CD4-positive, alpha-beta T cell treated with Interleukin-6 at 100 ng/mL for 8 hours (primary cell): ENCODE measurements around the gene MEDAG.
"Not testable (repeated sequence)": the region's sequence is repeated elsewhere in the genome, so short reads cannot be mapped to it uniquely, and the experiment has no call there.

Experiments used
- DNase-seq: peaks from one replicate; pipeline ENCODE4 v3.0.0-alpha.2; 2020; ENCODE audit warnings: mixed read lengths, low spot score

MEDAG gene

GRCh38 chr13:30907121-30907861 lies 1.2 kb downstream of the MEDAG start:
- no peak for DNase-seq

DNA sequence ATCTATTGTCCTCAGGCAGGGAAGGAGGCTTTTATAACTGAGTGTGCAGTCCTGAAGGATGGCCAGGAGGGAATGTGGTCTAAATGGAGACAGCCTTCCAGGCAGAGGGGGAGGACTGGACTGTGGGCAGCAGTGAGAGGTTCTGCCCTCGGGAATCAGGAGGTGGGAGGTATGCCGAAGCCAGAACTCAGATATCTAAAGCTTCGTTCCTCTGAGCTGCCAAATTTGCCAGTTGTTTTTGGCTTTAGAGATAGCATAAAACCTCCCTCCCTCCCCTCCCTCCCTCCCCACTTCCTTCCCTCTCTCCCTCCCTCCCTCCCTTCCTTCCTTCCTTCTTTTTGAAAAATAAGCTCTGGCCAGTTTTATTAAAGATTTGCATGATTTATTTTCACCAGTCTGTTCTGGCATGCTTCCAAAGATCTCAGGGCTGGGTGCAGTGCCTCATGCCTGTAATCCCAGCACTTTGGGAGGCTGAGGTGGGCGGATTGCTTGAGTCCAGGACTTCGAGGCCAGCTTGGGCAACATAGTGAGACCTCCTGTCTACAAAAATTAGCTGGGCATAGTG lies 2.4 kb downstream of the MEDAG start:
- DNase-seq: no peak

DNA sequence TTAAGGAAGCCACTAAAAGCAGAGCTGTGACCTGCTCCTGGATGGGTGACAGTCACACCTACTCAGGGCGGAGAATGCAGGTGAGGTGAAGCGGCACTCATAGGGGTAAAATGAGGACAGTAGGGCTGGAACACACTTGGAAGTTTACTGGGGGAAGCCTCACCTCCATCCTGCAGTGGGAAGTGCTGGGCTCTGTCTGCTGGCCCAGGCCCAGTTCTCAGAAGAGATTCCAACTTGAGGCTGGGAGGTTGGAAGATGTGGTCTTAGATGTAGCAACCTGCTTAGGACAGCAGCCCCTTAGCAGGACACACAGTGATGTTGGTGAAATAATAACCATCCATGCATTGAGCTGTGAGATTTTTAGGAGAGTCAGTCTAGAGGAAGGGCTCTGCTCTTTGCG lies 4.6 kb downstream of the MEDAG start:
- DNase-seq: no peak

- DNase-seq: no peak
These were observed 9.8 kb downstream of the MEDAG start for GRCh38 chr13:30915691-30916541.

DNA sequence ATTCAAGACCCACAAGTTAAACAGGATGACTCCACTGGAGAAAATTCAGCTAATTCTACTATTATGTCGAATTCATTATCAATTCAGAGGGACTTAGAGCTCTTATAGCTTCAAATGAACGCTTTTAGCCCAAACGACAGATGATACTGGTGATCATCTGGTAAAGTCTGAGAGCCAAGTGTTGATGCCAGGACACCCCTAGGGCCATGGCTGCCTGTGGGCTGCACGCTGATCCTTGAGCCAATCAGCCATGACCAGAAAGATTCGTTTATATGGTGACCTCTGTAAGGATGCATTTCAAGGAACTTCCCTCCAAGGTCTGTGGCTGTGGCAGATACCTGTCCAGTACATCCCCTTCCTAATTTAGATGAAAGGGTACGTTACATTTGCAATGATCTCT lies 10.9 kb downstream of the MEDAG start:
- no peak for DNase-seq

GRCh38 chr13:30918662-30919405 lies 12.8 kb downstream of the MEDAG start:
- no peak for DNase-seq

DNA sequence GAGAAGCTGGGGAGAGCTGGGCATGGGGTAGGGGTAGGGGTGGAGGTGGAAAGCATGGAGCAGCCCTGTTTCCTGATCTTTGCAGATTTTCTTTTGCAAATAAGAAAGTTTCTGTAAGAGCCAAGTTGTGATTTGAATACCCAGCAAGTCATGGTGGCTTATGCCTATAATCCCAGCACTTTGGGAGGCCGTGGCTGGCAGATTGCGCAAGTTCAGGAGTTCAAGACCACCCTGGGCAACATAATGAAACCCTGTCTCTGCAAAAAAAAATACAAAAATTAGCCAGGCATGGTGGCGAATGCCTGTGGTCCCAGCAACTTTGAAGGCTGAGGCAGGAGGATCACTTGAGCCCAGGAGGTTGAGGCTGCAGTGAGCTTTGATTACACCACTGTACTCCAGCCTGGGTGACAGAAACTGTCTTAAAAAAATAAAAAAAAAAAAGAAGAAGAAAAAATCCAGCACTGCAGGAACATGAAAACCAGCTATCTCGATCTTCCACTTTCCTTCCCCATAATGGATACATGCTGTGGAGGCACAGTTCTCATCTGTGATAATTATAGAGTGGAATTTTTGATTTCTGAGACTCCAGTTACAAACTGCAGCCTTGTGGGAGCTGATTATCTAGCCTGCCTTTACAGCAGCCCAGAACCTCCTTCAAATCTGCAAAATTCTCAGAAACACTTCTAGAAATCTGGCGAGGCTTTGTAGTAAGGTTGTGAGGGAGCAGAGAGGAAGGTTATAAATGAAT lies 14.3 kb downstream of the MEDAG start:
- DNase-seq: no peak

DNA sequence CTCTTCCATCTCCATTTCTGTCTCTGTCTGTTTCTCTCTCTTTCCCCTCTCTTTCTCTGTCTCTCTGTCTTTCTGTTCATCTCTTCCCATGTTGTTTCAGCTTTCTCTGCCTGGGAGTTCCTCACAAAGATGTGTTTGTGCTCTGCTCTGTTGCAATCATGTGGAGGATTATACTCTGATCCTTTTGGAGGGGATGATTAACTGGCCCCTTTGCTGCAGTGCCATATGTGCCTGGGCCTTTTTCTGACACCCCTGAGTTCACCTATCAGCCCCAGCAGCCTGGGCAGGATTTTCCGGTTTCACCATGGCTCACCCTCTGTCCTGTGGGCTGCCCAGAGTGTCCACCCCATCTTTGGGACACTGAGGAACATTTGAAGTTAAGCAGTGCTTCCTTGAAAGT lies 17.3 kb downstream of the MEDAG start:
- no peak for DNase-seq

GRCh38 chr13:30924721-30925120 lies 18.6 kb downstream of the MEDAG start:
- no peak for DNase-seq

- DNase-seq: no peak
These were observed 19.4 kb downstream of the MEDAG start for GRCh38 chr13:30925429-30925828.

DNA sequence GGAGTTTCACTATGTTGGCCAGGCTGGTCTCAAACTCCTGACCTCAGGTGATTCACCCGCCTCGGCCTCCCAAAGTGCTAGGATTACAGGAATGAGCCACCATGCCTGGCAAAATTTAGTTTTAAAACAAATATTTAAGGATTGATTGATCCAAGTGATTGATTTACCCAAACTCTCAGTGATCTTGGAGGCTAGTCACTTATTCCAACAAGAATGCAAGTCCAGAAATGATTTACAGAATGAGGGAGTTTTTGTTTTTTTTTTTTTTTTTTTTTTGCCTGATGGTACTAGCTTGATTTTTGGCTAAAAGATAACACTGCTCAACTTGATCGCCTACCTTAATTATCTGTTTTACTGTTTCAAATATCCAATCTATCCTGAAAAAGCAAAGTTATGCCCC lies 20.7 kb downstream of the MEDAG start:
- DNase-seq: no peak

DNA sequence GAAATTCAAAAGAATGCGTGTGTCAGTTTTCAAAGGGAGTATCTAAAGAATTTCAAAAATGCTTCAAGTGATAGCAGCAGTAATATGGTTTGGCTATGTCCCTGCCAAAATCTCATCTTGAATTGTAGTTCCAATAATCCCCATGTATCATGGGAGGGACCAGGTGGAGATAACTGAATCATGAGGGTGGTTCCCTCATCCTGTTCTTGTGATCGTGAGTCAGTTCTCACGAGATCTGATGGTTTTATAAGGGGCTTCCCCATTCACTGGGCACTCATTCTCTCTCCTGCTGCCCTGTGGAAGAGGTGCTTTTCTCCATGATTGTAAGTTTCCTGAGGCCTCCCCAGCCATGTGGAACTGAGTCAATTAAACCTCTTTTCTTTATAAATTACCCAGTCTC lies 21.1 kb downstream of the MEDAG start:
- DNase-seq: not testable (repeated sequence)

DNA sequence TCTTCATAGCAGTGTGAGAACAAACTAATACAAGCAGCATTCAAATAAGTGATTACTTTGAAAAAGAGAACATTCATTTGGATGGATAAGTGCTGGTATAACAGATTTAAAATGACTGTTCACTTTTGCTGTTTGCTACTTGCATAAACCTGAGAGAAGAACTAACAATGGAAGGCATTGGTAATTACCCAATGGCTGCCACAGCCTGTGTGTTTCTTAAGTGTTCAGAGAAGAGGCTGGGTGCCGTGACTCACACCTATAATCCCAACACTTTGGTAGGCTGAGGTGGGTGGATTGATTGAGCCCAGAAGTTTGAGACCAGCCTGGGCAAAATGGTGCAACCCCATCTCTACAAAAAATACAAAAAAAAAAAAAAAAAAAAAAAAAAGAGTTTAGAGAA lies 21.5 kb downstream of the MEDAG start:
- DNase-seq: no peak

DNA sequence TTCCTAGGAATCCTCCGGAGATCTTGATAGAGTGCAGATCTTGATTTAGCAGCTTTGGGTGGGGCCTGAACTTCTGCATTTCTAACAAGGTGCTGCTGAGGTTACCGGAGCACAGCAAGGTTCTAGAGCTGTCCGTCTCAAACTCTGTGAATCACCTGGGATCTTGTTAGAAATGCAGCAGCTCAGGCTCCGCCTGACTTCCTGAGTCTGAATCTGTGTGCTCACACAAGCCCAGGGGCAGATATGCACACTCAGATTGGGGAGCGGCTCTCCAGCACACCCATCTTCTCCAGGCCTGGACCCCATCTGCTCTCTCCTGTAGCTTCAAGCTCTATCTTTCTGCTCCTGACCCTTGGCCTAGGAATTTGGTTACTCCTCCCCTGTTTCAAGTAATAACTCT lies 22.9 kb downstream of the MEDAG start:
- DNase-seq: no peak

DNA sequence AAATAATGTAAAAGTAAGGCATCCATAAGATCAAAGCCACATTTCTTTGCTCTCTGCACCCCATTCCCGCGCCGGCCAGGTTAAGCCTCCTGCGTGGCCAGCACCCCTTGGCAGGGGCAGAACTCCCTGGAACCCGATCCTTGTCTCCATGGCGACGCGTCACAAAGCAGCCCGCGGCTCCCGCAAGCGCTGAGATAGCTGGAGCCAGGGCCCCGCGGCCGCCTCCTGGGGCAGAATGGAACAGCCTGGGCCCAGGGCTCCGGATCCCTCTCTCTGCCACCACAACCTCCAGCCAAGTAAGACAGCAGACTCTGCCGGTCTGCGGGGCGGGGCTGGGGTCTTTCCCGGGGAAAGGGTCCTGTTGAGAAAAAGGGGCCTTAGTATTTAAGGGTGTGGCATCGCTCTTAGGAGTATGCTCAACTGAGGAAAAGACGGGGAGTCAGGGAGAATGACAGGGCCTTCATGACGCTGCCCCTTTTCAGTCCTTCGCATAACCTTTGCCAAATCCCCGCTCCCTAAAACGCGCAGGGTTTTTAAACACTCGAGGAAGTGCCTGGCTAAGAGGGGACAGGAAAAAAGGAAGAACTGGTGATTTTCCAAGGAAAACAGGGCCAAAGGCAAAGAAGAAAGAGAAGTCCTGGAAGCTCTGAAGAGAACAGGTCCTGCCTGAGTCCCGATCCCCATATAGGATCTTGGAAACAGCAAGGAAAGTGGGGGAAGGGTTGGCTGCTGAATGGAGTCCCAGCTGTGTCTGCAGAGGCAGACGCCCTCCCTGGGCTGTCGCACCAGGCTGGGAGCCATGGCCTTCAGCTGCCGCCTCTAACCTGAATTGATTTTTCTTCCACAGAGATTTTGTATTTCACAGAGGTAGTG lies 26.6 kb downstream of the MEDAG start, which contains the start of gene TEX26:
TEX26 (plus strand) TSS at position 176 of the 873 bp plus-strand sequence; CDS start at position 236, 60 bp downstream.
- DNase-seq: no peak

GRCh38 chr13:30933354-30933670 lies 27.2 kb downstream of the MEDAG start:
- no peak for DNase-seq

GRCh38 chr13:30934381-30934780 lies 28.3 kb downstream of the MEDAG start:
- DNase-seq: no peak

- DNase-seq: no peak
These were observed 28.7 kb downstream of the MEDAG start for GRCh38 chr13:30934803-30935202.

GRCh38 chr13:30936971-30937370 lies 30.9 kb downstream of the MEDAG start:
- DNase-seq: no peak

GRCh38 chr13:30943881-30944280 lies 37.8 kb downstream of the MEDAG start:
- no peak for DNase-seq
